Cardiac muscle cell (in vitro differentiated cells and primary cell): ENCODE measurements around the gene GRK5. TPM values are rescaled to one million over a fixed set of nuclear protein-coding genes. Genes with fewer than 3 reads are reported as not detected.
"Not testable (repeated sequence)": the region's sequence is repeated elsewhere in the genome, so short reads cannot be mapped to it uniquely, and the experiment has no call there.

ENCODE experiments used
- DNase-seq, 2 donors: peaks; one replicate each; pipeline versions ENCODE4 v3.0.0 to v3.0.0-alpha.2; 2010 to 2017; ENCODE audit warnings: low read depth in 1 of 2, low spot score in 1 of 2
- H3K27ac ChIP-seq: fragments of 200-600 bp; sonication (generic); 2 replicates; pipeline ENCODE4 v1.5.1; 2016
- H3K27me3 ChIP-seq: fragments of 200-600 bp; sonication (generic); 2 replicates; pipeline ENCODE4 v1.6.0; 2016; ENCODE audit warnings: control low read depth
- H3K36me3 ChIP-seq: fragments of 200-600 bp; sonication (generic); 2 replicates; pipeline ENCODE4 v1.5.1; 2016; ENCODE audit warnings: control low read depth
- H3K4me1 ChIP-seq: fragments of 200-600 bp; sonication (generic); 2 replicates; pipeline ENCODE4 v1.8.1; 2017; ENCODE audit warnings: low read depth, mild to moderate bottlenecking, mixed run types
- H3K4me3 ChIP-seq: fragments of 200-600 bp; sonication (generic); 2 replicates; pipeline ENCODE4 v1.5.1; 2016; ENCODE audit warnings: mild to moderate bottlenecking
- H3K9me3 ChIP-seq: fragments of 200-600 bp; sonication (generic); 2 replicates; pipeline ENCODE4 v1.5.1; 2017; ENCODE audit warnings: low read depth, mild to moderate bottlenecking, control low read depth
- polyA plus RNA-seq: library from polyadenylated mRNA; unstranded; fragments of >200 nt; fragmentation: Nextera tagmentation; extraction: Ambion mirVana; gene quantifications from 2 replicates; pipeline ENCODE4 v1.2.1, GENCODE V29; 2016
- total RNA-seq: library from RNA; depleted of rRNA; stranded (reverse); fragments of >200 nt; gene quantifications from 2 replicates; pipeline ENCODE4 v1.2.3, GENCODE V29; 2016
- TF ChIP-seq, protein P1 (sequence below): IDR thresholded peaks from 2 replicates; pipeline ENCODE4 v1.5.1; 2012; ENCODE audit warnings: low read depth, mild to moderate bottlenecking, low read length

GRK5 gene
- total and polyA plus RNA-seq, 2 experiments from 2014 or later: 3.5 to 18.3 TPM

DNA sequence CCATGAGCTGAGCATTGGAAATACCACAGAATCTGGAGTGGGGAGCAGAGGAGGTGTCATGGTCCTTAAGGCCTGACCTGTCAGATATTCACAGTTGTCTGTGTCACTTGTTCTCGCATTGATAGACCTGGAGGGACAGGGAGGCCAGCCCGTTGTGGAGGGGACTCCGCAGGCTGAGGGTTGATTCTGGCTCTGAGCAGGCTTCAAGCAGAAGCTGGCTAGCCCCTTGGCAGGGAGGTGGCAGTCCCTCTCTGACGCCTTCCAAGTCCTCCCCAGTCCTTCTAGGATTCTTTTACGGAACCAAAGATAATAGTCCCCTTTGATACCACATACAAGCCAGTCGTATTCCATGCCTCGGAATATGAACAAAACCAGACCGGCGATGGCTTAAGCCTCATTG, 65.4 kb downstream of the GRK5 start:
- H3K27me3 ChIP-seq: no peaks in the 10 kb centered on the region

DNA sequence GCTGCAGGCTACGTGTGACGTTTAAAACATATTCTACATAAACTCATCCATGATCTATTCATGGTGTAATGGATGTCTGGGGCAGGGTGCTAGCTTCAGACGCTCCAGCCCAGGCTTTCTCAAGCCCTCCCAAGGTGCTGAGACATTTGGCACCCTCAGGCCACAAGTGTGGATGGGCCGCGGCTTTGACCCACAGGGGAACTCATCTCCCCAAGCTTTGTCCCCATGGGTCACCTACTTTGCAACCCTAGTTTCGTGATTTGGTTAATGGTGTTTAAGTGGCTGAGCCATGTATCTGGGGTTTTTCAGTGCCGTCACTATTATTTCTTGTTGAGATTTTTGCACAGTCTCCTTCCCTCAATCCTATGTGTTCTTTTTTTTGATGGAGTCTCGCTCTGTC, 66.0 kb downstream of the GRK5 start:
- Histone ChIP-seq H3K4me1 (peaks cover 31% of the 10 kb centered on the region), H3K4me3 (no peak overlapping the region), H3K9me3 (no peaks in the 10 kb centered on the region), H3K27ac (no peak overlapping the region), H3K36me3 (no peaks in the 10 kb centered on the region), H3K27me3 (no peaks in the 10 kb centered on the region)
- TF ChIP-seq, protein P1, sequence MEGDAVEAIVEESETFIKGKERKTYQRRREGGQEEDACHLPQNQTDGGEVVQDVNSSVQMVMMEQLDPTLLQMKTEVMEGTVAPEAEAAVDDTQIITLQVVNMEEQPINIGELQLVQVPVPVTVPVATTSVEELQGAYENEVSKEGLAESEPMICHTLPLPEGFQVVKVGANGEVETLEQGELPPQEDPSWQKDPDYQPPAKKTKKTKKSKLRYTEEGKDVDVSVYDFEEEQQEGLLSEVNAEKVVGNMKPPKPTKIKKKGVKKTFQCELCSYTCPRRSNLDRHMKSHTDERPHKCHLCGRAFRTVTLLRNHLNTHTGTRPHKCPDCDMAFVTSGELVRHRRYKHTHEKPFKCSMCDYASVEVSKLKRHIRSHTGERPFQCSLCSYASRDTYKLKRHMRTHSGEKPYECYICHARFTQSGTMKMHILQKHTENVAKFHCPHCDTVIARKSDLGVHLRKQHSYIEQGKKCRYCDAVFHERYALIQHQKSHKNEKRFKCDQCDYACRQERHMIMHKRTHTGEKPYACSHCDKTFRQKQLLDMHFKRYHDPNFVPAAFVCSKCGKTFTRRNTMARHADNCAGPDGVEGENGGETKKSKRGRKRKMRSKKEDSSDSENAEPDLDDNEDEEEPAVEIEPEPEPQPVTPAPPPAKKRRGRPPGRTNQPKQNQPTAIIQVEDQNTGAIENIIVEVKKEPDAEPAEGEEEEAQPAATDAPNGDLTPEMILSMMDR: no peak
- no peak for DNase-seq

More for the DNA sequence above, 65.4 kb downstream of the GRK5 start:
- peaks cover 31% of the 10 kb centered on the region for H3K4me1 ChIP-seq
- no peak overlapping the region for H3K4me3 ChIP-seq
- TF ChIP-seq, protein P1: no peak
- no peaks in the 10 kb centered on the region for H3K36me3 ChIP-seq
- H3K9me3 ChIP-seq: no peaks in the 10 kb centered on the region
- no peak overlapping the region for H3K27ac ChIP-seq
- DNase-seq: no peak

DNA sequence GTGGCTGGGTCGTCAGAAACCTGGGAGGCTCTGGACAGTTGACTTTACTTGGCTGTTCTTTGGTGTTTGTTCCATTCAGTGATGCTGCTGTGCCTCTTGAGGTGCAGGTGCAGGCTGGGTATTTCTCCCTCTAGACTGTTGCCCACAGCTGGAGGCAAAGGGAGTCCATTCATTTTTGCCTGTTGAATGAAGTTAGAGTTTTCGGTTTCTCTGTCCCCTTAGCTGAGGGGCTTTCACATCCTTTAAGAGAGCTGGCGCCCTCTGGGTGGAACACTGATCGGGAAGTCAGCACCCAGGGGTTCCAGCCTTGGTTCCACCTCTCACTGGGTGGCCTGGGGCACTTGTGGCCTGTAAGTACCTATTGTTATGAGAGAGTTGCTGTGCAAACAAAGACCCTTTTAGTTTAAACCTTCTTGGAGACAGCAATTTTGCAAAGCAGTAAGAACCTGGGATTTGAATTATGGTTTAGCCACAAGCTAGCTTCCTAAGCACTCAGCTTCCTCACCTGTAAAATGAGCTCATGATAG, 67.2 kb downstream of the GRK5 start:
- no peaks in the 10 kb centered on the region for H3K9me3 ChIP-seq
- peaks cover 31% of the 10 kb centered on the region for H3K4me1 ChIP-seq
- H3K4me3 ChIP-seq: no peak overlapping the region
- DNase-seq: no peak
- H3K36me3 ChIP-seq: no peaks in the 10 kb centered on the region
- H3K27ac ChIP-seq: no peak overlapping the region
- H3K27me3 ChIP-seq: no peaks in the 10 kb centered on the region
- TF ChIP-seq, protein P1: no peak

DNA sequence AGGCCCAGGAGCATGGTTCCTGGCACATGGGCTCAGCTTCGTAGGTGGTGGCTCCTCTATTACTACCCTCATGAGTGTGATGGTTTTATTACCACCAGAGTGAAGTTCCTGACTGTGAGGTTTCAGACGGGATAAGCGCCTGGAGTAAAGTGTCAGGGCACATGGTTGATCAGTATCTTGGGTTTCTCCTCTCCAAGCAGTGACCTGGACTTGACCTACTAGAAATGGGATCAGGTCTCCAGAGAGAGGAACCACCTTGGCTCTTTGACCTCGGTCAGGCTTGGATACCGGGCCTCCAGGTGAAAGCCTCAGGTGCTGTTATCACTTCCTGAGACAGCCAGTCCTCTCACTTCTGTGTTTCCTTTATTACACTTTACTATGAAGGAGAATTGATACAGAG, 67.7 kb downstream of the GRK5 start:
- Histone ChIP-seq H3K9me3 (no peaks in the 10 kb centered on the region), H3K4me1 (peaks cover 31% of the 10 kb centered on the region), H3K27ac (no peak overlapping the region), H3K36me3 (no peaks in the 10 kb centered on the region), H3K4me3 (no peak overlapping the region), H3K27me3 (no peaks in the 10 kb centered on the region)
- TF ChIP-seq, protein P1: no peak
- no peak for DNase-seq

DNA sequence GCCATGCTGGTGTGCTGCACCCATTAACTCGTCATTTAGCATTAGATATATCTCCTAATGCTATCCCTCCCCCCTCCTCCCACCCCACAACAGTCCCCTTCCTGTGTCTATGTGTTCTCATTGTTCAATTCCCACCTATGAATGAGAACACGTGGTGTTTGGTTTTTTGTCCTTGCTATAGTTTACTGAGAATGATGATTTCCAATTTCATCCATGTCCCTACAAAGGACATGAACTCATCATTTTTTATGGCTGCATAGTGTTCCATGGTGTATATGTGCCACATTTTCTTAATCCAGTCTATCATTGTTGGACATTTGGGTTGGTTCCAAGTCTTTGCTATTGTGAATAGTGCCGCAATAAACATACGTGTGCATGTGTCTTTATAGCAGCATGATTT, 68.8 kb downstream of the GRK5 start:
- not testable (repeated sequence) for H3K27me3 ChIP-seq, DNase-seq, H3K9me3 ChIP-seq

DNA sequence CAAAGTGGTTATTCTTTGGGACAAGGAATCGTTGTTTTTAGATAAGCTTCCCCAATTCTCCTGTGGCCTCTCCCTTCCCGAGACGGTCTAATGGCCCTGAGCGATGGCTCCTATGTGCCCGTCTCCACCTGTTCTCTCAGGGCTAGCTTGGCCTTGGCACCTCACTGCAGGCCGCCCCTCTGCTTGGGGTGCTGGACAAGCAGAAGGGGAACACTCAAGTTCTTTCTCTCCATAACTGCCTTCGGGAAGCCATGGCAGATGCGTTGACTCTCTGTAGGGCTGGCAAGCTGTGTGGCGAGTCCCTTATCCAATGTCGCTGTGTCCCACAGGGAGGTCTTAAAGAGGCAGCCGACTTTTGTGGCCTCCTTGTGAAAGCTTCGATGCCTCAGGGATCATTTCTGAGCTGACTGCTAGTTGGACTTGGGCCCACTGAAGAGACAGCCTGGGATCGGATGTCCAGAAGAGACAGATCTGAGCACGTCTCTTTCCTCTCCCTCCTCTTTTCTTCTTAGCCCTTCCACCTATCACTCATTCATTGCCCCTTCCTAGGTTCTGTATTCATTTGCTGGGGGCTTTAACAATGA, 70.8 kb downstream of the GRK5 start:
- peaks cover 8% of the 10 kb centered on the region for H3K4me1 ChIP-seq
- H3K27me3 ChIP-seq: no peaks in the 10 kb centered on the region
- TF ChIP-seq, protein P1: no peak
- no peaks in the 10 kb centered on the region for H3K36me3 ChIP-seq
- H3K4me3 ChIP-seq: no peak overlapping the region
- DNase-seq: no peak
- H3K9me3 ChIP-seq: no peaks in the 10 kb centered on the region
- H3K27ac ChIP-seq: no peak overlapping the region

More for the DNA sequence above, 68.8 kb downstream of the GRK5 start:
- H3K27ac ChIP-seq, H3K36me3 ChIP-seq, H3K4me3 ChIP-seq: not testable (repeated sequence)
- H3K4me1 ChIP-seq: peaks cover 25% of the 10 kb centered on the region
